HepG2 (cell line): ENCODE data around the gene KIF7.

ENCODE experiments used
- CHD2 ChIP-seq: IDR thresholded peaks from 2 replicates; pipeline ENCODE4 v1.6.1; 2011; ENCODE audit warnings: low read depth, low read length, improper control_type of control experiment
- GABPA ChIP-seq, 2 experiments: IDR thresholded peaks; 2 replicates each; pipeline ENCODE4 v1.6.1; 2011 to 2016; ENCODE audit warnings: low read depth in 2 of 2, low read length in 1 of 2, missing biosample characterization in 1 of 2, missing genetic modification characterization in 1 of 2
- GABPB1 ChIP-seq: IDR thresholded peaks from 2 replicates; pipeline ENCODE4 v1.6.1; 2016; ENCODE audit warnings: mild to moderate bottlenecking, missing genetic modification reagents, moderate library complexity, missing compliant biosample characterization
- JUND ChIP-seq: sonication (generic); formaldehyde crosslinking; IDR thresholded peaks from 2 replicates; pipeline ENCODE4 v1.8.0; 2022; ENCODE audit warnings: mild to moderate bottlenecking, missing genetic modification reagents
- NBN ChIP-seq: fragments of 450-650 bp; conservative IDR thresholded peaks from 2 replicates; pipeline ENCODE4 v1.6.1; 2017
- PTBP1 ChIP-seq: fragments of 200-400 bp; formaldehyde crosslinking; IDR thresholded peaks from 2 replicates; pipeline ENCODE4 v1.6.1; 2018; ENCODE audit warnings: low read length, low read depth; ENCODE audit not compliant: poor library complexity, severe bottlenecking
- ZNF143 ChIP-seq: sonication (generic); formaldehyde crosslinking; IDR thresholded peaks from 2 replicates; pipeline ENCODE4 v1.4.0; 2020; ENCODE audit warnings: missing genetic modification reagents
- ZNF251 ChIP-seq: sonication (generic); formaldehyde crosslinking; IDR thresholded peaks from 2 replicates; pipeline ENCODE4 v1.9.0; 2021; ENCODE audit warnings: mild to moderate bottlenecking, missing genetic modification reagents
- ZNF747 ChIP-seq: sonication (generic); formaldehyde crosslinking; IDR thresholded peaks from 2 replicates; pipeline ENCODE4 v1.8.1; 2023; ENCODE audit warnings: missing genetic modification reagents, mild to moderate bottlenecking, borderline replicate concordance
- TF ChIP-seq, protein P1 (sequence below): sonication (generic); formaldehyde crosslinking; conservative IDR thresholded peaks from 2 replicates; pipeline ENCODE4 v1.4.0; 2020; ENCODE audit warnings: missing genetic modification reagents
- TF ChIP-seq, protein P2 (sequence below): sonication (generic); formaldehyde crosslinking; IDR thresholded peaks from 2 replicates; pipeline ENCODE4 v1.4.0; 2020; ENCODE audit warnings: missing genetic modification reagents
- TF ChIP-seq, protein P3 (sequence below), 2 experiments: fragments of 450-650 bp in 1 of 2; sonication (generic) in 1 of 2; formaldehyde crosslinking; IDR thresholded peaks; 2 replicates each; pipeline versions ENCODE4 v1.5.0 to v1.8.0; 2020 to 2022; ENCODE audit warnings: mild to moderate bottlenecking in 1 of 2, missing genetic modification reagents in 1 of 2
- TF ChIP-seq, protein P4 (sequence below): sonication (generic); formaldehyde crosslinking; IDR thresholded peaks from 2 replicates; pipeline ENCODE4 v1.9.0; 2021; ENCODE audit warnings: missing genetic modification reagents, borderline replicate concordance

DNA sequence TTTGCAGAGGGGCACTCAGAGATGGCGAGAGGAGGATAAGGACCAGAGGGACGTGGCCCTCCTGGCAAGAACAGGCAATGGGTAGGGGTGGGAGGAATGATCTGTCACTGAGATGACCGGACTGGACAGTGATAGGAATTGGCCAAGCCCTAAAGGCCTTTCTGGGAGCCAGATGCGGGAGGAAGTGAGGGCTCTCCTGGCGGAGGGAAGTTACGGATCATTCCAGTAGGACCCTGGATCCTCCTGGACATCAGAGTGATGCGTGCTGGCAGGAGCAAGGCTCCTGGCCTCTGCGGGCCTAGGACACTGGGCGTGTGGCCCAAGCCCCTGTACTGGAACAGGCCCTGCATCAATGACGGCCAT is 23.4 kb downstream of the KIF7 start:
- no peak for TF ChIP-seq JUND (CRISPR knock-in tag)
- TF ChIP-seq ZNF747 = no peak
- no peak for TF ChIP-seq PTBP1
- TF ChIP-seq, protein P1, sequence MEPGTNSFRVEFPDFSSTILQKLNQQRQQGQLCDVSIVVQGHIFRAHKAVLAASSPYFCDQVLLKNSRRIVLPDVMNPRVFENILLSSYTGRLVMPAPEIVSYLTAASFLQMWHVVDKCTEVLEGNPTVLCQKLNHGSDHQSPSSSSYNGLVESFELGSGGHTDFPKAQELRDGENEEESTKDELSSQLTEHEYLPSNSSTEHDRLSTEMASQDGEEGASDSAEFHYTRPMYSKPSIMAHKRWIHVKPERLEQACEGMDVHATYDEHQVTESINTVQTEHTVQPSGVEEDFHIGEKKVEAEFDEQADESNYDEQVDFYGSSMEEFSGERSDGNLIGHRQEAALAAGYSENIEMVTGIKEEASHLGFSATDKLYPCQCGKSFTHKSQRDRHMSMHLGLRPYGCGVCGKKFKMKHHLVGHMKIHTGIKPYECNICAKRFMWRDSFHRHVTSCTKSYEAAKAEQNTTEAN (CRISPR knock-in tag) = no peak
- TF ChIP-seq, protein P2, sequence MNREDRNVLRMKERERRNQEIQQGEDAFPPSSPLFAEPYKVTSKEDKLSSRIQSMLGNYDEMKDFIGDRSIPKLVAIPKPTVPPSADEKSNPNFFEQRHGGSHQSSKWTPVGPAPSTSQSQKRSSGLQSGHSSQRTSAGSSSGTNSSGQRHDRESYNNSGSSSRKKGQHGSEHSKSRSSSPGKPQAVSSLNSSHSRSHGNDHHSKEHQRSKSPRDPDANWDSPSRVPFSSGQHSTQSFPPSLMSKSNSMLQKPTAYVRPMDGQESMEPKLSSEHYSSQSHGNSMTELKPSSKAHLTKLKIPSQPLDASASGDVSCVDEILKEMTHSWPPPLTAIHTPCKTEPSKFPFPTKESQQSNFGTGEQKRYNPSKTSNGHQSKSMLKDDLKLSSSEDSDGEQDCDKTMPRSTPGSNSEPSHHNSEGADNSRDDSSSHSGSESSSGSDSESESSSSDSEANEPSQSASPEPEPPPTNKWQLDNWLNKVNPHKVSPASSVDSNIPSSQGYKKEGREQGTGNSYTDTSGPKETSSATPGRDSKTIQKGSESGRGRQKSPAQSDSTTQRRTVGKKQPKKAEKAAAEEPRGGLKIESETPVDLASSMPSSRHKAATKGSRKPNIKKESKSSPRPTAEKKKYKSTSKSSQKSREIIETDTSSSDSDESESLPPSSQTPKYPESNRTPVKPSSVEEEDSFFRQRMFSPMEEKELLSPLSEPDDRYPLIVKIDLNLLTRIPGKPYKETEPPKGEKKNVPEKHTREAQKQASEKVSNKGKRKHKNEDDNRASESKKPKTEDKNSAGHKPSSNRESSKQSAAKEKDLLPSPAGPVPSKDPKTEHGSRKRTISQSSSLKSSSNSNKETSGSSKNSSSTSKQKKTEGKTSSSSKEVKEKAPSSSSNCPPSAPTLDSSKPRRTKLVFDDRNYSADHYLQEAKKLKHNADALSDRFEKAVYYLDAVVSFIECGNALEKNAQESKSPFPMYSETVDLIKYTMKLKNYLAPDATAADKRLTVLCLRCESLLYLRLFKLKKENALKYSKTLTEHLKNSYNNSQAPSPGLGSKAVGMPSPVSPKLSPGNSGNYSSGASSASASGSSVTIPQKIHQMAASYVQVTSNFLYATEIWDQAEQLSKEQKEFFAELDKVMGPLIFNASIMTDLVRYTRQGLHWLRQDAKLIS (CRISPR knock-in tag) = no peak
- TF ChIP-seq CHD2 = no peak
- TF ChIP-seq GABPB1 (CRISPR knock-in tag) = no peak
- TF ChIP-seq, protein P3, sequence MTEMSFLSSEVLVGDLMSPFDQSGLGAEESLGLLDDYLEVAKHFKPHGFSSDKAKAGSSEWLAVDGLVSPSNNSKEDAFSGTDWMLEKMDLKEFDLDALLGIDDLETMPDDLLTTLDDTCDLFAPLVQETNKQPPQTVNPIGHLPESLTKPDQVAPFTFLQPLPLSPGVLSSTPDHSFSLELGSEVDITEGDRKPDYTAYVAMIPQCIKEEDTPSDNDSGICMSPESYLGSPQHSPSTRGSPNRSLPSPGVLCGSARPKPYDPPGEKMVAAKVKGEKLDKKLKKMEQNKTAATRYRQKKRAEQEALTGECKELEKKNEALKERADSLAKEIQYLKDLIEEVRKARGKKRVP (CRISPR knock-in tag; IDR thresholded peaks at IDR 0.05) = no peak
- TF ChIP-seq ZNF251 (CRISPR knock-in tag) = no peak
- no peak for TF ChIP-seq NBN
- TF ChIP-seq ZNF143 (CRISPR knock-in tag) = no peak
- TF ChIP-seq, protein P4, sequence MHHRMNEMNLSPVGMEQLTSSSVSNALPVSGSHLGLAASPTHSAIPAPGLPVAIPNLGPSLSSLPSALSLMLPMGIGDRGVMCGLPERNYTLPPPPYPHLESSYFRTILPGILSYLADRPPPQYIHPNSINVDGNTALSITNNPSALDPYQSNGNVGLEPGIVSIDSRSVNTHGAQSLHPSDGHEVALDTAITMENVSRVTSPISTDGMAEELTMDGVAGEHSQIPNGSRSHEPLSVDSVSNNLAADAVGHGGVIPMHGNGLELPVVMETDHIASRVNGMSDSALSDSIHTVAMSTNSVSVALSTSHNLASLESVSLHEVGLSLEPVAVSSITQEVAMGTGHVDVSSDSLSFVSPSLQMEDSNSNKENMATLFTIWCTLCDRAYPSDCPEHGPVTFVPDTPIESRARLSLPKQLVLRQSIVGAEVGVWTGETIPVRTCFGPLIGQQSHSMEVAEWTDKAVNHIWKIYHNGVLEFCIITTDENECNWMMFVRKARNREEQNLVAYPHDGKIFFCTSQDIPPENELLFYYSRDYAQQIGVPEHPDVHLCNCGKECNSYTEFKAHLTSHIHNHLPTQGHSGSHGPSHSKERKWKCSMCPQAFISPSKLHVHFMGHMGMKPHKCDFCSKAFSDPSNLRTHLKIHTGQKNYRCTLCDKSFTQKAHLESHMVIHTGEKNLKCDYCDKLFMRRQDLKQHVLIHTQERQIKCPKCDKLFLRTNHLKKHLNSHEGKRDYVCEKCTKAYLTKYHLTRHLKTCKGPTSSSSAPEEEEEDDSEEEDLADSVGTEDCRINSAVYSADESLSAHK (CRISPR knock-in tag) = no peak
- TF ChIP-seq GABPA (IDR thresholded peaks at IDR 0.05; ENCODE audit: low read depth, low read length) = no peak
- no peak for TF ChIP-seq GABPA (CRISPR knock-in tag; IDR thresholded peaks at IDR 0.05; ENCODE audit: low read depth)
